ENCODE results near the gene CEACAM7. TPM values are rescaled to one million over a fixed set of nuclear protein-coding genes. Genes with fewer than 3 reads are reported as not detected.
A peak's percentile ranks its signal among the peaks of the same experiment; 100 is the strongest.
"Not testable (repeated sequence)": the region's sequence is repeated elsewhere in the genome, so short reads cannot be mapped to it uniquely, and the experiment has no call there.

CEACAM7 gene
- total RNA-seq (2014; rRNA removed; shearing (Covaris generic)) = not detected in 2 replicates

DNA sequence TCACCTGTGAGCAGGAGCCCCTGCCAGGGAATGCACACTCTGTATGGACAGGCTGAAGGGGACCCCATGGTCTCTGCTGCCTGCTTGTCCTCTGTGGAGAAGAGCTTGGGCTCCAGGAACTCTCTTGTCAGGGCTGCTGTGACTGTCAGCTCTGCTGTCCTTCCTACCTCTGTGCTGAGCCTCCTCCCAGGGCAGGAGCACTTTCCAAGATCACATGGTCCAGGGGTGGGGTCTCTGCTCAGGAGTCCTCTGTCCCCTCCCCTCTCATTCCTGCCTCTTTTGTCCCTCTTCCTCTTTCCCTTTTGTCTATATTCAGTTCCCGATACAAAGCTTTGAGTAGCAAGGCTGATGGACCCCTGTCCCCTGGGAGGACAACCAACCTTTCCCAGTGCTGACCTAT lies at the start of gene CEACAM7:
TSS of gene CEACAM7 (minus strand) at position 173 of the 400 bp plus-strand sequence. CDS start at position 68, 105 bp downstream.
- DNase-seq (ENCODE audit: low spot score) = no peak

DNA sequence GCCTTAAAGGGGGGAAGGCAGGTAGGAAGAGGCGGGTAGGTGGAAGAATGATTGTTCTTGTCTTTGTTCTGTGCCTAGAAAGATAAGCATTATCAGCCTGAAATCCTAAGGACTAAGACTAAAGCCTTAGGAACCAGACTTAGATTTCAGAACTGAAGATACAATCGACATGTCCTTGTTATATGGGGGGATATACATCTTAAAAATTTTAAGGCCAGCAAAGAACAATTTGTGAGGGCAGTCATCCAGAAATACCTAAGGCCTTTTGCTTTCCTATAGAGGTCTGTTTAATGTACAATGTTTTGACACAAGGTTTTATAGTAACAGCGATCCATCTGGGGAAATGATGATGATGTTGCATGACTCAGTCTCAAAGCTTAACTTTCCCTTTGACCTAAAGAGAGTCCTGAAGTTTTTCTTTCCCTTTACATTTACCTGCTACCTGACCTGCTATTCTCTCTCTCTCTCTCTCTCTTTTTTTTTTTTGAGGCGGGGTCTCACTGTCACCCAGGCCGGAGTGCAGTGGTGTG lies 47.1 kb upstream of the CEACAM7 start:
- no peak for DNase-seq (ENCODE audit: low spot score)

- no peak for DNase-seq (ENCODE audit: low spot score)
Observed at GRCh38 chr19:41734585-41734984, 46.5 kb upstream of the CEACAM7 start.

DNA sequence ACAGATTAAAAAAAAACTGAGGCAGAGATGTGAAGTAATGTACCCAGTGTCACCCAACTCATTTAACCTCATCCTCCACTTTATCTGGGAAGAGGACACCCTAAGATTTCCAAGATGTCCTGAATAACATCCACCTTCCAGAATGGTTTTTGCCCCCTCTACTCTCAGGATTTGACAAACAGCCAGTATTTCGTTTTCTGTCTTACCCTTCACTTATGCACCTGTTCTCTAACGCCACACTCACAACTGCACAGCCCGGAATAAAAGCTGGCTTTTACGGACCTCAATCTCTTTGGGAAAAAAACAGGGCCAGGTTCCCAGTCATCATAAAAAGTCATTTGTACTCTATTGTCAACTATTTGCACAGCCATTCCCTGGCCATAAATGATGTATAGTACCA lies 46.1 kb upstream of the CEACAM7 start:
- DNase-seq (ENCODE audit: low spot score) = no peak

GRCh38 chr19:41726493-41726892 lies 38.4 kb upstream of the CEACAM7 start:
- no peak for DNase-seq (ENCODE audit: low spot score)

DNA sequence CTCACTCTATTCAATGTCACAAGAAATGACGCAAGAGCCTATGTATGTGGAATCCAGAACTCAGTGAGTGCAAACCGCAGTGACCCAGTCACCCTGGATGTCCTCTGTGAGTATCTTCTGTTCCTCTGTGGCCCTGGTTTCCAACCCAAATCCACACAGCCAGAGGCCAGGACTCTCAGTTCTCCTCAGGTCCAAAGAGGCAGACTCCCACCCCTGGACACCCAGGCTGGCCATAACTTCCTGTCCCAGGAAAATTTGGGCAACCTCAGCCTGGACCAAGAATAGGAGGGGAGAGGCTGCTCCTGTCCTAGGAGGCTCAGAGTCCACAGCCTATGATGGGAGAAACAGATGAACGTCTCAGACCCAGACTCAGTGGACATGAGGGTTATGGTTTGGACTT lies 32.0 kb upstream of the CEACAM7 start:
- DNase-seq (ENCODE audit: low spot score) = no peak

DNA sequence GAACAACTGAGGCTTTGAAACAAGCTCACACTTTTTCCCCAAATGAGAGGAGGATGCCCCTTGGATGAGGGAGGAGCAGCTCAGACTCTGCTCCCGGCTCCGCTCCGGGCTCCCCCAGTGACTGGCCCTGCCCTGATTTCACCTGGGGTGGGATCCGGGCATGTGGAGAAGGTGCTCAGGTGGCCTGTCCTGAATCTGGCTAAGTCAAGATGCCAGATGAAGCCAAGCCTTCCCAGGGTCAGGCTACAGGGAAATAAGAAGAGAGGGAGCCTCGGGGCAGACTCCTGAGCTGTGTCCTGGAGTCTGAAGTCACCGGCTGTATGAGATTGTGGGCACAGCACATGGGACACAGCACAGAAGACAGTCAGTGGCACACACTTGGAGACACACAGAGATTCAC lies 30.7 kb upstream of the CEACAM7 start:
- DNase-seq (ENCODE audit: low spot score) = no peak

DNA sequence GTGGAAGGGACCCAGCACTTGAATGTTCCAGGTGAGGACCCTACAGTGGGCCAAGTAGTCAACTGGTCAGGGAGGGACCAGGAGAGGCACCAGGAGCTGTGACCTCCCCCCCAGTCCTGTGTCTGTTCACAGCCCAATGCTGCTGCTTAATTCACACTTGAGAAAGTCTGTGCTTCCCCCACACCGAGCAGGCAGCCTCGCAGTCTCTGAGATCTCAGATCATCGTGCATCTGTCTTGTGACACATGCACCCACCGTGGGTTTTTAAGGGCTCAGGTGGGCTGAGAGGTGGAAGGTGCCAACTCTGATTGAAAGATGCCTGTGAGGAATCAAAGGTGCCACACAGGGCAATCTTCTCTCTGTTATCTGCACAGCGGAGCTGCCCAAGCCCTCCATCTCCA lies 26.5 kb upstream of the CEACAM7 start:
- DNase-seq (ENCODE audit: low spot score) = no peak

- DNase-seq (ENCODE audit: low spot score) = no peak
Observed at GRCh38 chr19:41711376-41712261, 23.5 kb upstream of the CEACAM7 start.

- no peak for DNase-seq (ENCODE audit: low spot score)
Observed at GRCh38 chr19:41709951-41710645, 22.0 kb upstream of the CEACAM7 start.

GRCh38 chr19:41709516-41709915 lies 21.4 kb upstream of the CEACAM7 start:
- not testable (repeated sequence) for DNase-seq (ENCODE audit: low spot score)

GRCh38 chr19:41708481-41708880 lies 20.4 kb upstream of the CEACAM7 start, which contains the start of gene CEACAM5:
Gene CEACAM5 (plus strand): TSS chr19:41708626. CDS start chr19:41708732, 106 bp downstream.
- DNase-seq (ENCODE audit: low spot score) = no peak

DNA sequence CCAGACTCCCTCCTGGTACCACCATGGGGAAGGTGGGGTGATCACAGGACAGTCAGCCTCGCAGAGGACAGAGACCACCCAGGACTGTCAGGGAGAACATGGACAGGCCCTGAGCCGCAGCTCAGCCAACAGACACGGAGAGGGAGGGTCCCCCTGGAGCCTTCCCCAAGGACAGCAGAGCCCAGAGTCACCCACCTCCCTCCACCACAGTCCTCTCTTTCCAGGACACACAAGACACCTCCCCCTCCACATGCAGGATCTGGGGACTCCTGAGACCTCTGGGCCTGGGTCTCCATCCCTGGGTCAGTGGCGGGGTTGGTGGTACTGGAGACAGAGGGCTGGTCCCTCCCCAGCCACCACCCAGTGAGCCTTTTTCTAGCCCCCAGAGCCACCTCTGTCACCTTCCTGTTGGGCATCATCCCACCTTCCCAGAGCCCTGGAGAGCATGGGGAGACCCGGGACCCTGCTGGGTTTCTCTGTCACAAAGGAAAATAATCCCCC lies 19.9 kb upstream of the CEACAM7 start:
- DNase-seq (ENCODE audit: low spot score) = no peak

GRCh38 chr19:41707502-41707812 lies 19.4 kb upstream of the CEACAM7 start:
- DNase-seq (ENCODE audit: low spot score) = no peak

DNA sequence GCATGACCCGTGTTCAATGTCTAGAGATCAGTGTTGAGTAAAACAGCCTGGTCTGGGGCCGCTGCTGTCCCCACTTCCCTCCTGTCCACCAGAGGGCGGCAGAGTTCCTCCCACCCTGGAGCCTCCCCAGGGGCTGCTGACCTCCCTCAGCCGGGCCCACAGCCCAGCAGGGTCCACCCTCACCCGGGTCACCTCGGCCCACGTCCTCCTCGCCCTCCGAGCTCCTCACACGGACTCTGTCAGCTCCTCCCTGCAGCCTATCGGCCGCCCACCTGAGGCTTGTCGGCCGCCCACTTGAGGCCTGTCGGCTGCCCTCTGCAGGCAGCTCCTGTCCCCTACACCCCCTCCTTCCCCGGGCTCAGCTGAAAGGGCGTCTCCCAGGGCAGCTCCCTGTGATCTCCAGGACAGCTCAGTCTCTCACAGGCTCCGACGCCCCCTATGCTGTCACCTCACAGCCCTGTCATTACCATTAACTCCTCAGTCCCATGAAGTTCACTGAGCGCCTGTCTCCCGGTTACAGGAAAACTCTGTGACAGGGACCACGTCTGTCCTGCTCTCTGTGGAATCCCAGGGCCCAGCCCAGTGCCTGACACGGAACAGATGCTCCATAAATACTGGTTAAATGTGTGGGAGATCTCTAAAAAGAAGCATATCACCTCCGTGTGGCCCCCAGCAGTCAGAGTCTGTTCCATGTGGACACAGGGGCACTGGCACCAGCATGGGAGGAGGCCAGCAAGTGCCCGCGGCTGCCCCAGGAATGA lies 18.9 kb upstream of the CEACAM7 start:
- DNase-seq (ENCODE audit: low spot score) = peak; percentile 60

DNA sequence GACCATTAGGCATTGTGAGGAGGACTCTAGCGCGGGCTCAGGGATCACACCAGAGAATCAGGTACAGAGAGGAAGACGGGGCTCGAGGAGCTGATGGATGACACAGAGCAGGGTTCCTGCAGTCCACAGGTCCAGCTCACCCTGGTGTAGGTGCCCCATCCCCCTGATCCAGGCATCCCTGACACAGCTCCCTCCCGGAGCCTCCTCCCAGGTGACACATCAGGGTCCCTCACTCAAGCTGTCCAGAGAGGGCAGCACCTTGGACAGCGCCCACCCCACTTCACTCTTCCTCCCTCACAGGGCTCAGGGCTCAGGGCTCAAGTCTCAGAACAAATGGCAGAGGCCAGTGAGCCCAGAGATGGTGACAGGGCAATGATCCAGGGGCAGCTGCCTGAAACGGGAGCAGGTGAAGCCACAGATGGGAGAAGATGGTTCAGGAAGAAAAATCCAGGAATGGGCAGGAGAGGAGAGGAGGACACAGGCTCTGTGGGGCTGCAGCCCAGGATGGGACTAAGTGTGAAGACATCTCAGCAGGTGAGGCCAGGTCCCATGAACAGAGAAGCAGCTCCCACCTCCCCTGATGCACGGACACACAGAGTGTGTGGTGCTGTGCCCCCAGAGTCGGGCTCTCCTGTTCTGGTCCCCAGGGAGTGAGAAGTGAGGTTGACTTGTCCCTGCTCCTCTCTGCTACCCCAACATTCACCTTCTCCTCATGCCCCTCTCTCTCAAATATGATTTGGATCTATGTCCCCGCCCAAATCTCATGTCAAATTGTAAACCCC lies 17.5 kb upstream of the CEACAM7 start:
- peak; percentile 25 for DNase-seq (ENCODE audit: low spot score)

- no peak for DNase-seq (ENCODE audit: low spot score)
Observed at GRCh38 chr19:41703602-41704293, 15.7 kb upstream of the CEACAM7 start.

- DNase-seq (ENCODE audit: low spot score) = peak; percentile 72
Observed at GRCh38 chr19:41702171-41702651, 14.1 kb upstream of the CEACAM7 start.

GRCh38 chr19:41701401-41702075 lies 13.5 kb upstream of the CEACAM7 start:
- no peak for DNase-seq (ENCODE audit: low spot score)

Data from A172 (cell line).